ENCODE measurements around the gene PRUNE2. TPM values are rescaled to one million over a fixed set of nuclear protein-coding genes. Genes with fewer than 3 reads are reported as not detected.

PRUNE2 gene
- polyA plus RNA-seq, 1 of the 3 experiments (the other 2 are of a cell fraction) = 13.0 TPM

GRCh38 chr9:76866689-76867088 lies 39.2 kb downstream of the PRUNE2 start (continued):
- TF ChIP-seq RFX5 (IDR thresholded peaks at IDR 0.05; ENCODE audit: low read length) = no peak
- peak; percentile 75; the same call in 1 of the 2 replicates for TF ChIP-seq NFIC (IDR thresholded peaks at IDR 0.05; ENCODE audit: borderline replicate concordance)

GRCh38 chr9:76863832-76864231 lies 42.1 kb downstream of the PRUNE2 start:
- H3K27ac ChIP-seq (ENCODE audit: low read depth in 2 of 2, low read length in 1 of 2) = no peak overlapping the region
- POLR2A ChIA-PET = no interaction called here
- no peak for TF ChIP-seq MEF2A (IDR thresholded peaks at IDR 0.05; ENCODE audit: borderline replicate concordance, low read depth)
- TF ChIP-seq EZH2phosphoT487 (IDR thresholded peaks at IDR 0.05; ENCODE audit: borderline replicate concordance, low read depth) = no peak
- TF ChIP-seq TCF12 (IDR thresholded peaks at IDR 0.05) = no peak
- no peak for TF ChIP-seq RAD21 (IDR thresholded peaks at IDR 0.05; ENCODE audit: low read length)
- no peak for TF ChIP-seq FOSL2 (IDR thresholded peaks at IDR 0.05; ENCODE audit: borderline replicate concordance, low read depth)
- TF ChIP-seq GABPA (IDR thresholded peaks at IDR 0.05; ENCODE audit: low read depth) = no peak
- TF ChIP-seq IRF3 (IDR thresholded peaks at IDR 0.05; ENCODE audit: low read depth, low read length) = no peak
- no peak for TF ChIP-seq NFIC (IDR thresholded peaks at IDR 0.05; ENCODE audit: borderline replicate concordance)
- no peak for TF ChIP-seq PBX3 (IDR thresholded peaks at IDR 0.05)
- TF ChIP-seq ELF1 (IDR thresholded peaks at IDR 0.05) = no peak
- TF ChIP-seq REST (IDR thresholded peaks at IDR 0.05; ENCODE audit: low read depth, low read length) = no peak
- no peak for TF ChIP-seq USF1 (IDR thresholded peaks at IDR 0.05; ENCODE audit: borderline replicate concordance, low read depth)
- no peak for TF ChIP-seq CHD2 (IDR thresholded peaks at IDR 0.05; ENCODE audit: low read length, partially characterized antibody)
- TF ChIP-seq RCOR1 (IDR thresholded peaks at IDR 0.05; ENCODE audit: low read length) = no peak
- no peak for TF ChIP-seq RFX5 (IDR thresholded peaks at IDR 0.05; ENCODE audit: low read length)
- no peak for TF ChIP-seq TAF1 (IDR thresholded peaks at IDR 0.05; ENCODE audit: borderline replicate concordance, low read depth, low read length)
- TF ChIP-seq ZBTB33 (IDR thresholded peaks at IDR 0.05; ENCODE audit: borderline replicate concordance, low read depth) = no peak
- TF ChIP-seq GATA2 (CRISPR knock-in tag; IDR thresholded peaks at IDR 0.05) = no peak
- no peak for TF ChIP-seq NRF1 (IDR thresholded peaks at IDR 0.05; ENCODE audit: low read depth, low read length)
- no peaks in the 10 kb centered on the region for H3K9me3 ChIP-seq
- peaks cover 0 to 6% of the 10 kb centered on the region in 2 experiments; a peak in 1 of 4 replicates for H3K4me1 ChIP-seq (ENCODE audit: control insufficient read depth in 1 of 2, insufficient read depth in 2 of 2, low read depth in 1 of 2, low read length in 1 of 2)
- H3K9me2 ChIP-seq = no peaks in the 10 kb centered on the region
- H2AFZ ChIP-seq (ENCODE audit: low read depth) = no peak overlapping the region
- 19% methylated on average over 3 of the region's 3 CpGs for WGBS (ENCODE audit: low lambda C conversion rate)
- no peak overlapping the region for H3K4me2 ChIP-seq
- H3K4me3 ChIP-seq (ENCODE audit: low read depth in 2 of 2, low read length in 1 of 2) = no peak overlapping the region
- H3K36me3 ChIP-seq (replicated peaks in 1 of 2; ENCODE audit: control insufficient read depth in 1 of 2, insufficient read depth in 2 of 2, low read length in 1 of 2) = no peaks in the 10 kb centered on the region
- CTCF ChIA-PET = no interaction called here
- H3K79me2 ChIP-seq (ENCODE audit: insufficient read depth) = no peaks in the 10 kb centered on the region
- peaks cover 13% of the 10 kb centered on the region; the same call in 1 of the 2 replicates for H3K27me3 ChIP-seq (ENCODE audit: insufficient read depth)
- peaks cover 13% of the 10 kb centered on the region for H3F3A ChIP-seq (replicated peaks; ENCODE audit: insufficient read depth)
- no peak overlapping the region for H3K9ac ChIP-seq
- no peak for DNase-seq
- no peaks in the 10 kb centered on the region for H4K20me1 ChIP-seq (ENCODE audit: insufficient read depth)
